Epithelial cell of prostate (primary cell): ENCODE measurements around the gene KRTAP5-6.
"Not testable (repeated sequence)": the region's sequence is repeated elsewhere in the genome, so short reads cannot be mapped to it uniquely, and the experiment has no call there.

Source experiments
- DNase-seq: peaks from one replicate; pipeline ENCODE4 v3.0.0-alpha.2; 2011; ENCODE audit warnings: low read depth, low spot score
- H3K27ac ChIP-seq: fragments of 450-650 bp; 2 replicates; pipeline ENCODE4 v1.5.1; 2017; ENCODE audit warnings: mild to moderate bottlenecking

The KRTAP5-6 gene

DNA sequence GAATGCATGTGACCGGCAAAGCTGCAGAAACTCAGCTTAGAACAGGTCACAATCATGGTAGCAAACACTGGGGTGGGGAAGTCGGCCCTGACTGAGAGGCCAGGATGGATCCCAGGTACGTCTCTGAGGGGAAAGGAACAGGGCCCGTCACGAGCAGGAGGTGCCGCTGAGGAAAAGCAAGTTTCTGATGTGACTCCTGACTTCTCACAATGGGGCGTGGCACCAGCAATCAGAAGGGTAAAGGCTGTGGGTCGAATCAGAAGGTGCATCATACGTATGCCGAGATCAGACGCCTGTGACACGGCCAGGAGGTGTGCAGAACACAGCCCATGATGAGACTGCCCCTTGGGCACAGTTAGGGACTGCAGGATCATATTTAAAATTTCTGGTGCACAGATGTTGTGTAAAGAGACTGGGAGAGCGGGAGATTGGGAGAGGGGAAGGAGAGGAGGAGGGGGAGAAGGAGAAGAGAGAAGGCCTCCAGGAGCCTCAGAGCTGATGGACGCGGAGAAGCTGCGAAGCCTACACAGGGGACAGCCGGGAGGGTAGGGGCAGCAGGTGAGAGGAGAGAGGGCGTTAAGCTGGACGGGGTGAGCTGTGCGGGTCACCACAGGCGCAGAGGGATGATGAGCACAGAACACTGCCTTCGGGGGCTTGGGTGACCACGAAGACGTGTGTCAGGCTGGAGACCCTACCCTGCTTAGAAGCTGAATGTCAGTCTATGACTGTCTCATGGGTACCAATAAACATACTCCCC lies 36.7 kb upstream of the KRTAP5-6 start:
- no peak overlapping the region for H3K27ac ChIP-seq

DNA sequence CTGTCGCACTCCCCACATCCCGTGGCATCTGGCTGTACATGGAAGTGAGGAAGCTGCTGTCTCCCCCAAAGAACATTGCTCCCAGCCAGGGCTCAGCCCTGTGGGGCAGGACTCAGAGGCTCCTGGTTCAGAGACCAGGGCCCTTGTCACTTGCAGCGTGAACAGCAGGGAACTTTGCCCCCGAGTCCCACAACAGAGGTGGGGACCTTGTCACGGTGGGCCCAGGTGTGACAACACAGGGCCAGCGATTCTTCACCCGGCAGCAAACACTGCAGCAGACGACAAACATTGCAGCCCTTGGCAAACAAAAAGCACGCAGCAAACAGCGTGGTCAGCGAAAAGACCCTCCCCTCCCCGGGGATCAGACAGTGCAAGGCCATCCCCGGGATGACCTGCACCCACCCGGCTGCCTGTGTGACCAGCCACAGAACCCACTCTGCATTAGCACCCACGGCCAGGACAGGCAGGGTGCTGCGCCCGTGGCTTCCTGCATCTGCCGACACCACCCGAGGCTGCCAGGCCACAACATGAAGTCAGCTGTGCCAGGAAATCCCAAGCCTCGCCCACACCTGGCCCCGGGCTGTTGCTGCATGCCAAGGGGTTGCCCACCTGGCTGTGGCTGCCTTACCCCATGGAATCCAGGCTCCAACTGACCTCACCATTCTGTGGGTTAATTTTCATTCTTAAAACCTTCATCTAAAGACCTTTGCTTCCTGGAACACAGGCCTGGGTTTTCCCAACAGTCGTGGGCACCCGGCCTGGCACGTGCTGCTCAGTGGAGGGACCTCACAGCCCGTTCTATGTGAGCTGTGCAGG lies 35.3 kb upstream of the KRTAP5-6 start:
- H3K27ac ChIP-seq, DNase-seq: not testable (repeated sequence)

More for the DNA sequence above, 36.7 kb upstream of the KRTAP5-6 start:
- no peak for DNase-seq

DNA sequence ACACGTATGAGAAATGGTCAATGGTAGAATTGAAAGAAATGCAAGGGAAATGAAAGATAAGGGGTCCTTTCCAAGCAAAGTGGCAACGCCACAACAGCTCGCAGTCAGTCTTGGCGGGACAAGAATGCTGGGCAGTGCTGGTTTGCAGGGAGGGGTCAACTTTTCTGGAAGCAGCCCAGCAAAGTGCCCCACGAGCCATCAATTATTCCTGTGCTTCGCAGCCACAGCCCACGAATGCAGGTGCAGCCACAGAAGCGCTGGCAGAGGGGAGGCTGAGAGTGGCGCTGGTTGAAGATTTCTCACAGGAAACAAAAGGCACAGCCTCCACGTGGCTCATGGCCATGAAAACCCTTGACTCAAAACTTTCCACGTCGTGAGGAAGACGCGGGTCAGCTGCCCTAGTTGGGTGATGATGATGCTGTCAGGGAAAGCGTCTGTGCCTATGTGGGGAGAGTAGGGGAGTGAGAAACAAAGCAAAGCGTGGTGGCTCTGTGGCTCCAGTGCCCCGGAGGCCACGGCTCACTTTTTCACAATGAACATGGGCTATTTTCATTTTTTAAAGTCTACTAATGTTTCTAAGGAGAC lies 34.2 kb upstream of the KRTAP5-6 start:
- not testable (repeated sequence) for DNase-seq

DNA sequence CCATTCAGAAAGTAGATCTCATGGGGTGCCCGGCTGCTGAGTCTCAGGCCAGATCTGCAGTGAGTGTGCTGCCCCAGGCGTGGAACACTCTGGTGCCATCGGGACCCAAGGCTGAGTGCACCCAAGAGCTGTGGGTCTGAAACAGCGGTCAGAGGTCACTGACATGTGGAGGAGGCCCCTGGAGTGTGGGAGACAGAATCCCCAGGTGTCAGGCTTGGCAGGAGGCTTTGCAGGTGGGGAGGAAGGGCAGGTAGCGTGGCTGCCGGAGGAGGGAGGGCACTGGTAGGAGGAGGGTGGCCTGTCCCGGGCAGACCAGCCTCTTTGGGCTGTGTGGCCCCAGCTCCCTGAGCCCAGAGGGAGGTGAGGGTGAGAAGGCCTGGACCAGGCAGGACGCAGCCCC lies 31.7 kb upstream of the KRTAP5-6 start:
- H3K27ac ChIP-seq: no peak overlapping the region
- DNase-seq: no peak

More for the DNA sequence above, 34.2 kb upstream of the KRTAP5-6 start:
- H3K27ac ChIP-seq: not testable (repeated sequence)

DNA sequence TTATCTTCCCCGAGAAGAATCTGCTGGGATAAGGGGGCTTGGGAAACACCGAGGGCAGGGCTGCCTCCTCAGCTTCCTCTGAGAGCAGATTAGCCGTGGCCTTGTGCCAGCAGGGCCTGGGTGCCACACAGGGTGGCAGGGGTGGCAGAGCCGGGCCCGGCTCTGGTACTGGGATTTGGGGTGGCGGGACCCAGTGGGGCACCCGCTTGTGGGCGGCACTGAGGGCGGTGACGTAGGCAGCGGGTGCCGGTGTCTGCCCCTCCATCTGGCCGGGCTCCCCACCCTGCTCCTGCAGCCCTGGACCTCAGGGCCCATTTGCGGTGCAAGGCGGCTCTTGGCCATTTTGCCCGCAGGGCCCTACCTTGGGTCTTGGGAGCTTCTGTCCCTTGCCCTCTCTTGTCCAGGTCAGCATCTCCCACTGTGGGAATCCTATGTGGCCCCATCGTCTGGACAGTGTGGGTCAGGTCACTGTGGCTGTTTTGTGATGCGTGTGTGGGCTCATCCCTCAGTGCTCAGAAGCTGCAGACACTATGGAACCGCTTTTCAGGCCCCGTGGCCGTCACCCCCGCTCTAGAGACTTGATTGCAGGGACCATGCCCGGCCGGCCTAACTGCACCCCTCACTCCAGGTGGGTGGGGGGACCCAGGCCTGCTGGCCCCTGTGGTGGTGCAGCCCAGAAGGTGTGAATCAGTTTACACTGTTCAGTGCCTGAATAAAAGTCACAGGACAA lies 29.7 kb upstream of the KRTAP5-6 start:
- DNase-seq: no peak
- H3K27ac ChIP-seq: no peak overlapping the region

DNA sequence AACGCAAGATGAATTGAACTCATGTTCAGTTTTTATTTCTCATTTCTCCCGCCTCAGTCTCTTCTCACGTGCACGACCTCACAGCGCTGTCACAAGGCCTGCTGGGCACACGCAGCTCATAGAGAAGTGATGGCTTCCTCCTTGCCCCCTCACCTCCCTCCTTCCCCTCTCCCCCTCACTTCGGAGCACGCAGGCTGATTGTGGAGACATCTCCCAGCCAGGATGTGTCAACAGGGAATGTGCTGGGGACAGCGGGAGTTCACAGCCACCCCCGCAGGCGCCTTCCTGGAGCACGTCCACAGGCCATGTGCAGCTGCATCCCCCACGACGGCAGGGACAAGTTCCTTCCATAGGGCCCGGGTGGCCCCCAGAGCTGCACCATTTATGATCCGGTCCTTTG lies 29.1 kb upstream of the KRTAP5-6 start:
- no peak overlapping the region for H3K27ac ChIP-seq
- no peak for DNase-seq

DNA sequence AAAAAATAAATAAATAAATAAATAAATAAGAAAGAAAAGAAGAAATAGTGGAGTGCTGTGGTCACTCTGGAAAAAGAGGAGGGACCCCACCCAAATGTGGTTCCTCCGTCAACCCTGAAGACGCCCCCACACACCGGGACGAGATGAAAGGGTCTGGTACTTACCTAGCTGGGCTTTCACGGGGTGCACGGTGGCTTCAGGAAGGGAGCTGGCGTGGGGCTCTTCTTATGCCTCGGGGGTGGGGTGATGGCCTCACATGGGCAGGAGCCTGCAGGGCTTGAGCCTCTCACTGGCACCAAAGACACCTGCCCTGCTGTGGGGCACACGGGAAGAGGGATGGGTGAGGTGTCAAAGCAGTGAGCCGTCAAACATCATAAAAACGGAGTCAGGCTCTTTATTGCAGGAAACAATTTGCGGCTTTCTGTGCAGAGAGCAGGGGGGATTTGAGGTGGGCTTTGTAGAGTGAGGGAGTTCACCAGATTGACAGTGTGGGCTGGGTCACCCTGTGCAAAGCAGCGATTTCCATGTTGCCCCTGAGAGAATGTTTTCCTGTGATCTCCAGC lies 28.0 kb upstream of the KRTAP5-6 start:
- DNase-seq: no peak
- H3K27ac ChIP-seq: no peak overlapping the region

DNA sequence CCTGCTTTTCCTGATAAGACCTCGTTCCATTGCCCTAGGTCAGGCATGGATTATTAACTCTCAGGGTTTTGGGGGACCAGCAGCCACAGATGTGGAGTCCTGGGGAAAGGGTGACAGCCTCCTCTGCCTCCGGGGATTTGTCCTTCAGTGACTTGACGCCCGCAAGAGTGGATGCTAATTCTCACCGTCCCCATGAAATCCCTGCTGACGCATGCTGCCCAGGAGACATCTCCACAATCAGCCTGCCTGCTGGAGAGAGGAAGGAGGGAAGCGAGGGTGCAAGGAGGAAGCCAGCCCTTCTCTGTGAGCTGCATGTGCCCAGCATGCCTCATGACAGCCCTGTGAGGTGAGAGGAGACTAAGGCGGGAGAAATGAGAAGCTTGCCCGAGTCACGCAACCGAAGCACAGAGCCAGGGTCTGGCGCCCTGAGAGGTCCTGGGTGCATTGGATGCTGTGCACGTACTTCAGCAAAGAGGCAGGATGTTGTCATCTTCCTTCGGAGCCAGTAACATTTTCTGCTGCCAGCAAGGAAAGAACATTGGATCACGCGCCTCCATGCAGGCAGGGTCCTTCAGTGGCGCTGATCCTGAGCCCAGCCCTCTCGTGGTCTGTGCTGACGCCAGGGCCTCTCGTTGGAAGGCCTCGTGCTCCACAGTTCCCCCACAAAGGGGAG lies 27.3 kb upstream of the KRTAP5-6 start:
- H3K27ac ChIP-seq: no peak overlapping the region
- no peak for DNase-seq

DNA sequence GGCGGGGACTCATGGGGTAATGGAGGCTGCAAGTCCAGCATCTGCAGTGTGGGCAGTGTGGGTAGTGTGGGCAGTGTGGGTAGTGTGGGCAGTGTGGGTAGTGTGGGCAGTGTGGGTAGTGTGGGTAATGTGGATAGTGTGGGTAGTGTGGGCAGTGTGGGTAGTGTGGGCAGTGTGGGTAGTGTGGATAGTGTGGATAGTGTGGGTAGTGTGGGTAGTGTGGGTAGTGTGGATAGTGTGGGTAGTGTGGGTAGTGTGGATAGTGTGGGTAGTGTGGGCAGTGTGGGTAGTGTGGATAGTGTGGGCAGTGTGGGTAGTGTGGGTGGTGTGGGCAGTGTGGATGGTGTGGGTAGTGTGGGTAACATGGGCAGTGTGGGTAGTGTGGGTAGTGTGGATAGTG lies 26.5 kb upstream of the KRTAP5-6 start:
- DNase-seq, H3K27ac ChIP-seq: not testable (repeated sequence)

DNA sequence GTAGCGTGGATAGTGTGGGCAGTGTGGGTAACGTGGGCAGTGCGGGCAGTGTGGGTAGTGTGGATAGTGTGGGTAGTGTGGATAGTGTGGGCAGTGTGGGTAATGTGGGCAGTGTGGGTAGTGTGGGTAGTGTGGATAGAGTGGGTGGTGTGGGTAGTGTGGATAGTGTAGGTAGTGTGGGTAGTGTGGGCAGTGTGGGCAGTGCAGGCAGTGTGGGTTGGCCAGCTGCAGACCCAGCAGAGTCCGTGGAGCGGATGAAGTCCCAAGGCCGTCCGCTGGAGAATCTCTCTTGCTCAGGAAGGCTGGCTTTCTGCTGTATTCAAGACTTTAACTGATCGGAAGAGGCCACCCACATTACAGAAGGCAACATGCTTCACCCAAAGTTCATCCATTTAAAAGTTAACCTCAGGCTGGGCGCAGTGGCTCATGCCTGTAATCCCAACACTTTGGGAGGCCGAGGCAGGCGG lies 26.1 kb upstream of the KRTAP5-6 start:
- no peak for DNase-seq
- no peak overlapping the region for H3K27ac ChIP-seq

DNA sequence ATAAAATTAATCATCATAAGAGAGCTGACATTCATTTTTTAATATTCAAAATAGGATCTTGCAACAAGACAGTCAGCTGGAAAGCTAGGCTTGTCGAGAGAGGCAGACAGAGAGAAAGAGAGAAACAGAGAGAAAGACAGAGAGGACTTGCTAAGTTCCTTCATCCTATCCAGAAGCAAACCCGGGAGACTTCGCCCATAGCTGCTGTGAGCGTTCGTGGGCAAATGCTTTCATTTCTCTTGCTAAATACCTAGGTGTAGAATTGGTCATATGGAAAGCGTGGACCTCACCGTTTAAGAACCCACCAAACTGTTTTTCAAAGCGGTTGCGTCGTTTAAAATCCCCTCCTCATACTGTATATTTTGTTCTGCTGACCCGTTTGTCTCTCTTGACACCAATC lies 25.3 kb upstream of the KRTAP5-6 start:
- H3K27ac ChIP-seq: no peak overlapping the region
- no peak for DNase-seq

DNA sequence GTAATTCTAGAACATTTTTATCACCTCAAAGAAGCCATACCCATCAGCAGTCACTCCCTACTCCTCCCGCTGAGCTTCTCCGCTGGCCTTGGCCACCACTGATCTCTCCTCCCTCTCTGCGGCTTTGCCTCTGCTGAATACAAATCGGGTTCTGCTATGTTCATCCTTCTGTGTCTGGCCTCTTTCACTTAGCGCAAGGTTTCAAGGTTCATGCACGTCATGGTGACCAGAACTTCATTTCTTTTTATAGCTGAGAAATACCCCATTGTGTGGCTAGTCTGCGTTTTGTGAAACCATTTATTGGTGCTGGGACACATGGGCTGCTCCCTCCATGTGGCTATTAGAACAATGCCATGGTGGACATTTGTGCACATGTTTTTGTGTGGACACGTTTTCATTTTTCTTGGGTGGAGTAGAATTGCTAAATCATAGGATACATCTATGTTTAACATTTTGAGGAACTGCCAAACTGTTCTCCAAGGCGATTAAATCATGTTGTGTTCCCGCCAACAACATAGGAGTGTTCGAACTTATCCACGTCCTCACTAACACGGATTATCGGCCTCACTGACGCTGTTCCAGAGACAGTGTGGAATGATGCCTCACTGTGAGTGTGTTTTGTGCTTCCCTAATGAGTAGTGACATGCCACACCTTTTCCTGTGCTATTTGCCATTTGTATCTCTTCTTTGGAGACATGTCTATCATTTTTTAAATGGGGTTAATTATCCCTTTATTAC lies 24.2 kb upstream of the KRTAP5-6 start:
- DNase-seq: no peak
- H3K27ac ChIP-seq: no peak overlapping the region

DNA sequence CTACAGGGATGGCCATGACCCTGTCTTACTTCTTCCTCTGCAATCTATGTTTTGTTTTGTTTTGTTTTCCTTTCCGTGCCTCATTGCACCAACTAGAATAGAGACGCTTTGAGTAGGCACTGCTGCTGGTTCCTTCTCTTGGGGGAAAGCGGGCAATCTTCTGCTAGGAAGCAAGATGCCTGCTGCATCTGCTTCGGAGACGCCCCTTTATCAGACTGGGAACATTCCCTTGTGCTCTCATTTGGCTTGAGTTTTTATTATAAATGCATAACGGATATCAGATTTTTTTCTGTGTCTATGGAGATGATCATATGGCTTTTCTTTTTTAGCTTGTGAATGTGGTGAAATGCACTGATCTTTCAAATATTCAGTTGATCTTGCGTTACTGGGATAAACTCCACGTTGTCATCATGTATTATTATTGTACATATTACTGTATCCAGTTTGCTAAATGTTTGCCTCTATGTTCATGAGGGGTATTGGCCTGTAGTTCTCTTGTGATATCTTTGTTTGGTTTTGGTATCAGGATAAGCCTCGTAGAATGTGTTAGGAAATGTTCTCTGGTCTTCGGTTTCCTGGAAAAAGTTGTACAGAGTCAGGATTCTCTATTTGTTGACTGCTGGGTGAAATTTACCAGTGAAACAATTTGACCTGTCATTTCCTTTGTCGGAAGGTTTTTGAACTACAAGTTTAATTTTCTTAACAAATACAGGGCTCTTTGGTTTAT lies 23.4 kb upstream of the KRTAP5-6 start:
- no peak overlapping the region for H3K27ac ChIP-seq
- DNase-seq: no peak

DNA sequence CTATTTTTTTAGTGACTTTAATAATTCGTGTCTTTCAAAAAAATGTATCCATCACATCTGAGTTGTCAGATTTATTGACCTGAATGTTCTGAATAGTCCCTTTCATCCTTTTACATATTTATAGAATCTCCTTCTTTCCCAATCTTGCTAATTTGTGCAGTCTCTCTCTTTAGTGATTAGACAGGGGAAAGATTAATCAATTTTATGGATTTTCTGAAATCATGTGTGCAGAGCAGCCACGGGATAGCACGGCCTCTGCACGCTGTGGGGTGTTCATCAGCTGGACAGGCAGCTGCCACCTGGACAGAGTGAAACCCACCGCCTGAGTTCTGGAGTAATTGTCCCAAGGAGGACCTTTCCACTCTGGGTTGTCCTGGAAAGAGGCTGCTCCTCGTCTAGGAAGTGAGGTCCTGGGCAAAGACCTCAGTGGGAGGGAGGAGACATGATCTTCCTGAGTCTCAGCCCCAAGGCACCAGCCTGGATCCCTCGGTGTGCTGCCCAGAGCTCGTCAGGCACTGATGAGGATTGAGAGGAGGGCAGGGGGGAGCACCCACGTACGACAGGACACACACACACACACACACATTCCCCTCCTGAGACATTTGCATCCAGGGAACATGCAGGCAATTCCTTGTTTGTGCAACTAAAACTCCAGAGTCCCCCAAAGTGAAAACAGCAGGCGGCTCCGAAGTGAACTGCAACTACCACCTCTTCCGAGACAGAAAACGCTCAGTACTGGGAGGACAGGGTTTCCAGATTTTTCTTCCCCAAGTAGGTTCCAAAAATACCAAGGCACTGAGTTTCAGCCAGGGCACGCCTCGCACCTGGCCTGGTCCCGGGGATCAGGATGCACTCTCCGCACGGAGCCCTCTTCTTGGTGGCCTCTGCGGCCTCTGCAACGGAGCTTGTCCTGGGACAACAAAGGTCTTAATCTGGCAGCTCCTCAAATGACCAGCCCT lies 22.5 kb upstream of the KRTAP5-6 start:
- H3K27ac ChIP-seq: no peak overlapping the region
- no peak for DNase-seq

DNA sequence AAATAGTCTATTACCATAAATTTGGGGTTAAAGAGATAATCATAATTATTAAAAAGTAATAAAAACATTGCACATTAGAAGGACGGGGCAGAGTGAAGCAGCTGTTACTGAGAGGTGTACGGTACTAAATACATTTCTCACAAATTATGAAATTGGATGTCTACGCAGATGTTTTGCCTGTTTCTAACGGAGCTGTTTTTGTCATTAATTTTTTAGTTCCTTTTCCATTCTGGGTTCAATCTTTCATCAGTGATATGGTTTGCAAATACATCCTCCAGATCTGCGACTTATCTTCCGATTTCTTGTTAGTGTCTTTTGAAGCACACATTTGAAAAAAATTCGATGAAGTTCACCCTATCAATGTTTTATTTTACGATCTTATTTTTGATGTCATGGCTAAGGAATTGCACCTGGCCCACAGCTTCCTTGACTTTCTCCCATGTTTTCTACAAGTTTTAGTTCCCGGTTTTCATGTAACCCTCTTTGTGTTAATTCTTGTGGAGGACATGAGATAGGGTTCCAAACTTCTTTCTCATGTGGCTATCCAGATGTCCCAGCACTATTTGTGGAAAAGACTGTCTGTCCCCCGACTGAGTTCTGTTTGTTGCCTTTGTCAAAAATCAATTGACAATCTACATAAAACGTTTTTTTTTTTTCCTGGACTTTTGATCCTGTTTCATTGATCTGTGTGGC lies 21.3 kb upstream of the KRTAP5-6 start:
- no peak overlapping the region for H3K27ac ChIP-seq
- DNase-seq: no peak

DNA sequence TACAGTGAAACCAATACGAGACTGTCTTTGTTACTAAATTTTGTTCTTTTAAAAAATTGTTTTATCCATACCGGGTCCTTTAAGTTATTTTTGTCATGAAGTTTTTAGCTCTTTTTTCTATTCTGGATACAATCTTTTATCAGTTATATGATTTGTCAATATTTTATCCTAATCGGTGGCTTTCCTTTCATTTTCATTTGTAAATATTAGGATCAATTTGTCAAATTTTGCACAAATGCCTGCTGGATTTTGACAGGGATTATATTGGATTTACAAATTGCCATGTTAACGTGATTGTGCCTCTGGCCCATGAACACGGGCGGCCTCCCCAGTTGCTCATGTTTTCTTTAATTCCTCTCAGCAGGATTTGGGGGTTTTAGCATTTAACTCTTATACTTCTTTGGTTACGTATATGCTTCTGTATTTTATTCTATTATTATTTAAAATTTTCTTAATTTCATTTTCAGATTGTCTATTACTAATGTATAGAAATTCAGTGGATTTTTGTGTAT lies 20.7 kb upstream of the KRTAP5-6 start:
- no peak for DNase-seq
- no peak overlapping the region for H3K27ac ChIP-seq
